ENCODE results near the gene RAD51B.

Gene RAD51B

DNA sequence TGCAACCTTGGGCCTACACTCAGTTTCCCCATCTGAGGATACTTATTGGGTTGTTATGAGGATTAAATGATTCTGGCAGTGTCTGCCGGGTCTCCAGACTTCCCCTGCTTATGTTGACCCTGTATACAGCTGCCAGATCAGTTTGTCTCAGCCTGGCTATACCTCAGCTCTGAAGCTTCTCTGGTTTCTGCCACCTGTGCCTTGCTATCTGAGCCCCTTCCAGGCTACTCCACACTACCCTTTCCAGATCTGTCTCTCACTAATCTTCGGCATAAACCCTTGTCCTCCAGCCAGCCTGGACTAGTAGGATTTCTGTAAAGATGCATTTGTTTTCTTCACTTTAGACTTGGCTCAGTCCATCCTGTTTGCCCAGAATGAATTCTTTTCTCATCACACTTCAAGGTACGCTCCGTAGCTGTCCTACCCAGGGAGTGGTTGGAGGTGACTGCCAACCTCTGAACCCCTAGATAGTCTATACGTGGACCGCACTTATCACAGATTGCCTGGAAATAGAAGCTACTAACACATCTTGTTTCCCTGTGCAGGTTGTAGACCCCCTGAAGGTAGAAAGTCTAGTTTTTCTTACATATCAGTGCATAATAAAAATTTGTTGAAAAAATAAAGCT, 422.4 kb downstream of the RAD51B start:
- TF ChIP-seq POLR2AphosphoS5 (IDR thresholded peaks at IDR 0.05; ENCODE audit: borderline replicate concordance, low read depth, low read length), result no peak
- TF ChIP-seq EZH2 (IDR thresholded peaks at IDR 0.05), result no peak
- no peak for TF ChIP-seq FOXP2 (optimal IDR thresholded peaks at IDR 0.05; ENCODE audit: control extremely low read depth, extremely low read length, insufficient read depth)
- Histone ChIP-seq H3K27ac (no peak overlapping the region), H3K36me3 (ENCODE audit: insufficient read depth, low read length) (no peaks in the 10 kb centered on the region), H3K4me3 (no peak overlapping the region), H3K9ac (ENCODE audit: insufficient read length) (no peak overlapping the region), H3K9me3 (ENCODE audit: low read depth, low read length) (no peaks in the 10 kb centered on the region)
- DNase-seq (ENCODE audit: low read depth, low spot score), result no peak

DNA sequence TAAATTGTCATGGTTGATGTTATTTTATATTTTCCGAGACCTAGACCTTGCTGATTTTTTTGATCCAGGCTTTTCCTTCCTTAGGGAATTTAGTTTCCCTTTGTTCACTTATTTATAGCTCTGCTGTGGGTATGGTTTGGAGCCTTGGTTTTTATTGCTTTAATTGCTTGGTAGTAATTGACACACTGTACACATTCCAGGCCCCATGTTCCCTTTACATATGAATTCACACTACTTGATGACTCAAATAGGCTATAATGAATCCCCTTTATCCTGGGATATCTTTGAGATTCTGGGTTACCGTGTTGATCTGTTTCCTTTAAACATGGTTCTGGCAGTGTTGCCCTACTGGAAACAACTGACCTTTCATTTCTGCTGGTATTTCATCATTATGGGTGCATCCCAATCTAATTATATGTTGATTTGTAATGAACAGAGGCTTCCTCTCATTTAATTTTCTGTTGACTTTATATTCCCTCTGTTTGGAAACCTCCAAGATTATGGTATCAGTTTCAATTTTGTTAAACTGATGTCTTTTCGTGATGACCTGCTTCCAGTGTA, 424.0 kb downstream of the RAD51B start:
- Histone ChIP-seq H3K9me3 (ENCODE audit: low read depth, low read length) (no peaks in the 10 kb centered on the region), H3K36me3 (ENCODE audit: insufficient read depth, low read length) (no peaks in the 10 kb centered on the region), H3K27ac (no peak overlapping the region; the same call in 1 of the 2 replicates), H3K9ac (ENCODE audit: insufficient read length) (no peak overlapping the region), H3K4me3 (no peak overlapping the region)
- DNase-seq (ENCODE audit: low read depth, low spot score), result no peak
- TF ChIP-seq EZH2 (IDR thresholded peaks at IDR 0.05) (no peak), FOXP2 (optimal IDR thresholded peaks at IDR 0.05; ENCODE audit: control extremely low read depth, extremely low read length, insufficient read depth) (no peak), POLR2AphosphoS5 (IDR thresholded peaks at IDR 0.05; ENCODE audit: borderline replicate concordance, low read depth, low read length) (no peak)

- Histone ChIP-seq H3K9ac (ENCODE audit: insufficient read length) (no peak overlapping the region), H3K9me3 (ENCODE audit: low read depth, low read length) (no peaks in the 10 kb centered on the region), H3K4me3 (no peak overlapping the region), H3K36me3 (ENCODE audit: insufficient read depth, low read length) (no peaks in the 10 kb centered on the region), H3K27ac (no peak overlapping the region)
- DNase-seq (ENCODE audit: low read depth, low spot score), result no peak
- TF ChIP-seq POLR2AphosphoS5 (IDR thresholded peaks at IDR 0.05; ENCODE audit: borderline replicate concordance, low read depth, low read length) (no peak), EZH2 (IDR thresholded peaks at IDR 0.05) (no peak), FOXP2 (optimal IDR thresholded peaks at IDR 0.05; ENCODE audit: control extremely low read depth, extremely low read length, insufficient read depth) (no peak)
Observed at GRCh38 chr14:68244262-68244980, 424.8 kb downstream of the RAD51B start.

DNA sequence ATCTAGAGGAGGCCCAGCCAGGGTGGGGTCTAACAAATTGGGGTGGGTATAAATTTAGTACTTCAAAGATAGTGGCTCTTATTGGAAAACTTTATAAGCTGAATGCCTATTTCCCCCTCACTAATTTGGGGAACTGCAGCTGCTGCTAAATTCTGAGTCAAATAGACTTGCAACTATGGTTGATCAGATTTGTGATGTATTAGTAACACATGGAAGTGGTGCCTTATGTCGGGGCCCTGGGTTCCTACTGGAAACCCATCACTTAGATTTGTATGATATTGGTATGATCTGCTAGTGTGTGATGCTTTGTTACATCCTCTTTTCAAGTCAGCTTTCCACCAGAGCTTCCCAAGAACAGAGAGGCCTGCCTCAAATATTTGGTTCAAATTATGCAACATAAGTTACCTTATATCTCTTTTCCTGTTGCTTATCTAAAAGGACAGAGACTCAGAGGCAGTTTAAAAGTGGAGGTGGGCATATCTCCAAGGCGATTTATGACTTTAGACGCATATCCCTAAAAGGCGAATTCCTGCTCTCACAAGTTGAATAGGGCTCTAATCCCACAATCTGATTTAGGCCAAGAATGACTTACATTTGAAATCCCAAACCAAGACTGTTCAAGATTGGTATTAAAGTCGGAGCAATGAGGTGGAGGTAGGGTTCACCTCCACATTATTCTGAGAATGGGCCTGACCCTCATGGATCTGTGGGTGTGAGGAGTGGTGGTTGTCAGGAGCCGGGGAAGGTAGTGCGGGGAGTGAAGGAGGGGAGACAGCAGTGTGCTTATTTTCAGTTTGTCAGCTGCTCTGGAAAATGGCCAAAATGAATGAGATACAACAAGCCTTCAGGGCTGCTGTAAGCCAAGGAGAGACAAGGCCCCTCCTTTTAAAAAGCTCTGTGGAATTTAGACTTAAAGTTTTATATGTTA, 425.8 kb downstream of the RAD51B start:
- peak overlapping the region; percentile 46 for H3K4me3 ChIP-seq
- no peak for DNase-seq (ENCODE audit: low read depth, low spot score)
- H3K9ac ChIP-seq (ENCODE audit: insufficient read length), result peak overlapping the region; percentile 30
- peak overlapping the region; percentile 93 for H3K27ac ChIP-seq
- TF ChIP-seq POLR2AphosphoS5 (IDR thresholded peaks at IDR 0.05; ENCODE audit: borderline replicate concordance, low read depth, low read length) (no peak), EZH2 (IDR thresholded peaks at IDR 0.05) (no peak), FOXP2 (optimal IDR thresholded peaks at IDR 0.05; ENCODE audit: control extremely low read depth, extremely low read length, insufficient read depth) (peak; percentile 13)
- H3K36me3 ChIP-seq (ENCODE audit: insufficient read depth, low read length), result no peaks in the 10 kb centered on the region
- no peaks in the 10 kb centered on the region for H3K9me3 ChIP-seq (ENCODE audit: low read depth, low read length)

- Histone ChIP-seq H3K36me3 (ENCODE audit: insufficient read depth, low read length) (no peaks in the 10 kb centered on the region), H3K9me3 (ENCODE audit: low read depth, low read length) (no peaks in the 10 kb centered on the region), H3K9ac (ENCODE audit: insufficient read length) (peak overlapping the region; percentile 30), H3K27ac (peak overlapping the region; percentile 93), H3K4me3 (peak overlapping the region; percentile 46)
- no peak for TF ChIP-seq FOXP2 (optimal IDR thresholded peaks at IDR 0.05; ENCODE audit: control extremely low read depth, extremely low read length, insufficient read depth)
- TF ChIP-seq EZH2 (IDR thresholded peaks at IDR 0.05), result no peak
- TF ChIP-seq POLR2AphosphoS5 (IDR thresholded peaks at IDR 0.05; ENCODE audit: borderline replicate concordance, low read depth, low read length), result no peak
- no peak for DNase-seq (ENCODE audit: low read depth, low spot score)
Observed at GRCh38 chr14:68246074-68246785, 426.7 kb downstream of the RAD51B start.

- Histone ChIP-seq H3K4me3 (peak overlapping the region; percentile 46), H3K9me3 (ENCODE audit: low read depth, low read length) (no peaks in the 10 kb centered on the region), H3K36me3 (ENCODE audit: insufficient read depth, low read length) (no peaks in the 10 kb centered on the region), H3K9ac (ENCODE audit: insufficient read length) (peak overlapping the region; percentile 22), H3K27ac (peak overlapping the region; percentile 93)
- no peak for DNase-seq (ENCODE audit: low read depth, low spot score)
- TF ChIP-seq EZH2 (IDR thresholded peaks at IDR 0.05), result no peak
Observed at GRCh38 chr14:68246786-68247105, 427.2 kb downstream of the RAD51B start.

DNA sequence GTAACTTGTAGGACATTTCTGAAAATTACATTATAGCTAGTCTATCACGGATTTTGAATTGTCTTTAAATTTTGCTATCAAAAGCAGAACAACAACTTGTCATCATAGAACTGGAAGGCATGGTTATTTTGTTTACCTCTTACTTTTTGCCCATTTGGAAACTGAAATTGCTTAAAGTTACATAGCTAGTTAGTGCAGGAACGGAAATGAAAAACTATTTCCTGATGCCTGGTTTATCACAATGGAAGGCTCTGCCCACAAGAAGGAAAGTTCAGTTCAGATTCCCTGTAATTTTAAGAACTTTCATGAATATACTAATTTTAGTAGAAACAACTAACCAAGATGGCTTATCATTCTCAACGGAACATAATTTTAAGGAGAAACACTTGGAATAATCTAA, 427.7 kb downstream of the RAD51B start:
- H3K27ac ChIP-seq, result peak overlapping the region; percentile 93
- no peak for TF ChIP-seq EZH2 (IDR thresholded peaks at IDR 0.05)
- no peak for TF ChIP-seq FOXP2 (optimal IDR thresholded peaks at IDR 0.05; ENCODE audit: control extremely low read depth, extremely low read length, insufficient read depth)
- TF ChIP-seq POLR2AphosphoS5 (IDR thresholded peaks at IDR 0.05; ENCODE audit: borderline replicate concordance, low read depth, low read length), result no peak

More for the DNA sequence above, 427.7 kb downstream of the RAD51B start:
- H3K9me3 ChIP-seq (ENCODE audit: low read depth, low read length), result no peaks in the 10 kb centered on the region
- no peaks in the 10 kb centered on the region for H3K36me3 ChIP-seq (ENCODE audit: insufficient read depth, low read length)
- peak overlapping the region; percentile 7 for H3K9ac ChIP-seq (ENCODE audit: insufficient read length)
- peak overlapping the region; percentile 6 for H3K4me3 ChIP-seq
- no peak for DNase-seq (ENCODE audit: low read depth, low spot score)
